NCI-H69 (cell line): ENCODE results near the gene BTBD8.

ENCODE experiments used
- DNase-seq: peaks from one replicate; lab custom pipeline; 2025; lab: John Stamatoyannopoulos, UW

The BTBD8 gene

GRCh38 chr1:92192246-92192645, 112.1 kb downstream of the BTBD8 start:
- no peak for DNase-seq

DNA sequence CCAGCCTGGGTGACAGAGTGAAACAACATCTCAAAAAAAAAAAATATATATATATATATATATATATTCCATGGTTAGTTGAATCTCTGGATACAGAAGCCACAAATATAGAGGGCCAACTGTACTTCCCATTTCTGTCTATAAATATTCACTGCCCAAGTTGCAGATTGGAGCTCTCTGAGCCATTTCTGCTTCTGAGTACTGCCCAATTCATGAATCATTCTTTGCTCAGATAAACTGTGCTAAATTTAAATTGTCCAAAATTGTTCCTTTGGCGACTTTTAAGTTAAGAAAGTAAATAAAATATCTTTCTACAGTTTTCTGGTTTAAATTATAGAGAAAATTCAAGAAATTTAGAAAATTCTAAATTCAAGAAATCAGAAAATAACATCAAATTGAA, 114.4 kb downstream of the BTBD8 start:
- no peak for DNase-seq

DNA sequence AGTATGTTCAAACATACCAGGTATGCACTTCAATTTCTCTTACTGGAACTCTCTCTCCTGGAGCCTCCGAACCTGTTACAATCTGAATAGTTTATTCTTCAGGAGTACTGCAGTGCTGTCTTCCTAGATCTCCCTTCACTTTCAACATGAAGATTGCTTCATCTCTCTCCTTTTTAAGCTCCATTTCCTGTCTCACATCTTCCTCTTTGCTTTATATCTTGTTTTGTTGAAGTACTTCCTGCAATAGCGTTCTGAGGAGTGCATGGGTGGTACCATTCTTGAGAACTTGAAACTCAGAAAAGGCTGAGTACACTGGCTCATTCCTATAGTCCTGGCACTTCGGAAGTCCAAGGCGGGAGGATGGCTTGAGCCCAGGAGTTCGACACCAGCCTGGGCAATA, 121.8 kb downstream of the BTBD8 start:
- DNase-seq = no peak

DNA sequence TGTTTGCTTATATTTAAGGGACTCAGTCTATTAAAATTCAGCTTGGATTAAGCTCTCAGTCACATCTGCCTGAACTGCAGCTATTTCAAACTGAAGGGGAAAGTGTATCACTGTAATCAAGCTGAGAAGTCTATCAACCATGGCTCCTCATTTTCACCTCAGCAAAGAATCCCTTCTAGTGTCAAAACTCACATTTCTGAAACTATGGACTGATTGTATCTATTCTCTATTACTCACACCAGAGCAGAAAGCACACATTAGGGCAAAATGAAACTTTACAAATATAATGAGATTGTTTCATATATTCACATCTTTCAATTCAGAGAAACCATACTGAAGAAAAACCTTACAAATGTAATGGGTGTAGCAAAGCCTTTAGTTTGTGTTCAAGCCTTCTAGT, 123.0 kb downstream of the BTBD8 start:
- DNase-seq = no peak

GRCh38 chr1:92210701-92211100, 130.6 kb downstream of the BTBD8 start:
- DNase-seq = no peak

- DNase-seq = no peak
Measured at GRCh38 chr1:92211166-92211565, 131.0 kb downstream of the BTBD8 start.

GRCh38 chr1:92217721-92218120, 137.6 kb downstream of the BTBD8 start, which contains the start of gene C1orf146:
Gene C1orf146 (plus strand): TSS chr1:92217915. CDS start chr1:92231421, 13,506 bp downstream.
- no peak for DNase-seq

DNA sequence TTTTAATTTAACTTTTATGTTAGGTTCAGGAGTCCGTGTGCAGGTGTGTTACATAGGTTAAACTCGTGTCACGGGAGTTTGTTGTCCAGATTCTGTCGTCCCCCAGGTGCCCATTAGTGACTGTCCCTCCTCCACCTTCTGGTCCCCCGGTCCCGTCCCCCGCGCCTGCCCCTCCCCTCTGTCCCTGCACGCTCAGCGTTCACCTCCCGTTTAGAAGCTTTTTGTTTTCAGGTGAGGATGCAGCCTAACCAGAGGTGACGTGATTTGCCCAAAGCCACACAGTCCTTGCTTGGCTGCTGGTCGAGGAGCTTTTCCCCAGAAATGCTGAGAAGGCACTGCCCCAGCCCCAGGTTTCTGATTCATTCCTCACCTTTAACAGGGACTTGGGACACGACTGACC, 138.4 kb downstream of the BTBD8 start:
- DNase-seq = no peak

- DNase-seq = no peak
Measured at GRCh38 chr1:92219028-92219427, 138.9 kb downstream of the BTBD8 start.

DNA sequence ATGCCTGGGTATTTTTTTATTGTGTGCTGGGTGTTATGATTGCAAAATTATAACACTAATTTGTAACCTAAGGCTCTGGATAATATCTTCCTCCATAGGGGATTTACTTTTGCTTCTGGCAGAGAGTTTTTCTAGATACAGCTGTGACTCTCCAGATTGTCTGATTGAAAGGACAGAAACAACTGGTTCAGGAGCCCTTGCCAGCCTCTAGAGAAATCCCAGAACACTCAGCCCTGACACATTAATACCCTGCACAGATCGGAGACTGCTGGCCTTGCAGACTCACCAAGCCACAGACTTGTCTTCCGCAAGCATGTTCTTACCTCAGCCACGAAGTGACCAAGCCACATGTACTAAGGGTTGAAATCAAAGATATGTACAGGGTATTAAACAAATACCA, 148.3 kb downstream of the BTBD8 start:
- no peak for DNase-seq

DNA sequence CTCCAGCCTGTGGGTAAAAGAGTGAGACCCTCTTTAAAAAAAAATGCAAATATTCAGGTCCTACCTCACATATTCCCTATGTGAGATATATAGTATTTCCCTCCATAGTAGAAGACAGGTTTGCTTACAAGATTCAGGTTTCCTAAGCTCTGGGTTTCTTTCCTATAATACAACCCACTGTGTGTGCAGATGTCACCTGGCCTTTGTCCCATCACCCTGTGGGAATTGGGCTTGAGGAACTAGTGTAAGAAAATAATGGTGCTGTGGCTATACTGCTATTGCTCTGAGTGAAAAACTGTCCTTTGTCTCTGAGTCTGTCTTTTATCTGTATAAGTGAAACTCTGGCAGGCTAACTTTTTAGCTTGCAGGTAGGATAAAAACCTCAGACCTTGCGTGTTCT, 150.6 kb downstream of the BTBD8 start:
- no peak for DNase-seq
